NCI-H146 treated with DMSO at 0.1 percent for 48 hours (cell line): Measurements from ENCODE around the gene ATAD1.
"Not testable (repeated sequence)": the region's sequence is repeated elsewhere in the genome, so short reads cannot be mapped to it uniquely, and the experiment has no call there.

Experiments used
- DNase-seq: peaks from one replicate; lab custom pipeline; 2025; ENCODE audit not compliant: unreplicated experiment; lab: John Stamatoyannopoulos, UW

ATAD1 gene

GRCh38 chr10:87759551-87759950 lies 58.5 kb downstream of the ATAD1 start:
- DNase-seq: no peak

DNA sequence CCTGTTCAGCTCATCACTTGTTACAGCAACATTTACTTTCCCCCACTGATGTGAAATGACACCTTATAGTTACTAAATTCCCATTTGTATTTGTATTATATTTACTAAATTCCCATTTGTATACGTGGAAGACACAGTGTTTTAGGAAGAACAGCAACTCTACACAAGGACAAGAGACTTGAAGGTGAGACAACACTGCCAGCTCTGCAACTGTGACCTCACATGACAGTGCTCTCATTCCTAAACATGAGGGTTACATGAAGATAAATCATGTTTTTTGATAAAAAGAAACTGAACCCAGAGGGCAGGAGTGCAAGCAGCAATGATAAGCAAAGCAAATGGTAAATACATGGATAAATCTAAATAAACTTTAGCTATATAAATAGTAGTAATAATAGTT lies 60.3 kb downstream of the ATAD1 start:
- no peak for DNase-seq

DNA sequence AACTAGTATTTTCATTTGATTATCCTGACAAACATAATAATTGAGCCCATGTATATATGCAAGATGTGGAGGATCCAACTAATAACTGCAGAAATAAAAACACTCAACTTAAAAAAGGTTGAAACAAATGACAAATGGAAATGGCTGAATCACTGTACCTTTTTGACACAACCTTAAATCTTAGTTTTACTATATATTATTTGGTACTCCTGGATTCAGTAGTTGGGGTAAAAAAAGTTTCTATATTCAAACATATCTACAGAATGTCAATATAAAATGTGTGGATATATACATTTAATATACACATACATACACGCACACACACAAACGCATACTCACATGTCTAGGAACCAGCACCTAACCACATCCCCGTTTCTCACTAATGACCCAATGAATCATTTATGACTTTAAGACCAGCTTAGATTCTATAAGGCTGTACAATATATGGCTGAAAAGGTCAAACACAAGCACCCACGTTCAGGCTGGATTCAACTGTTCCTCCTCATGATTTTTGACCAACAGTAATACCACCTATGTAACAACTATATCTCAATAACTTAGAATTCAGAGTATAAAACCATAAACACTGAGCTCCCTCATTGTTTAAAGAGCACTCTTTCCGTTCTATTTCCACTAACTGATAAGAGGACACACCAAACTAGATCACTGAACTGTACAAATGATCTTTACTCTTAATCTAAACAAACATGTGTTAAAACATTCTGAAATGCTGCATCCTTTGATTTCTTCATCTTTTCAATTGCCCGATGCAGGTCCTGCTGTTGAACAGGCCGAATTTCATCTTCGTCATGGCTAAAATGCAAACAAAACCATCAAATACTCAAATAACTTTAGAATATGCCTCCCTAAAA lies 63.8 kb downstream of the ATAD1 start:
- DNase-seq: no peak

- no peak for DNase-seq
Observed at GRCh38 chr10:87752566-87752965, 65.5 kb downstream of the ATAD1 start.

DNA sequence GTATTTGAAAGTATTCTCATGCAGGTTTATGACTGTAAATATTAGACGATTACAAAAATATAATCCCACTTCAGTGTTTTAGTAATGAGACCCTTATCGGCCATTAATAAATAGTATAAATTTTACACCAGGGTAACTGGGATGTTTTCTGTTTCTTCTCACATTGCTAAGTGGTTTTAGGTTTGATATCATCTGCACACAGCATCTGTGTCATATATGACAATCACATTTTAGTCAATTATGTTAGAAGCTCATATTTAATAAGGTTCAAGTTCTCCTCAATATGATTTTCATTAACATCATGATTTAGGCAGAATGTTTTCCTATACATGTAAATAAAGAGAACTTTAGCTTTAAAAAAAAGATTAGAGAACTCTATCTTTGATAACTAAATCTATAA lies 66.8 kb downstream of the ATAD1 start:
- no peak for DNase-seq

DNA sequence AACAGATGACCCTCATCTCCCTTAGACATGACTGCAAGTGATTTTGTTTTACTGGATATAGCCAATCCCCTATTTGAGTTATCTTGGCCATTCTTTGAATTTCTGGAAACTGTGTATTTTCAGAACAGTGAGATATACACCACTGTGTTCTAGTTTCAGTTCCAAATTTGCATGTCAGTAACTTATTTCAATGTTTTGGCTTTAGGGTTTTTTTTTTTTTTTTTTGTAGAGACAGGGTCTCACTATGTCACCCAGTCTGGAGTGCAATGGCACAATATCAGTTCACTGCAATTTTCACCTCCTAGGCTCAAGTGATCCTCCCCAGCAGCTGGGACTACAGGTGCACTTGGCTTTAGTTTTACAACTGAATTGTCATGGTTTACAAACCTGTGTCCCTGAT lies 67.2 kb downstream of the ATAD1 start:
- no peak for DNase-seq

- DNase-seq: peak; percentile 18
Observed at GRCh38 chr10:87750001-87750671, 67.9 kb downstream of the ATAD1 start.

GRCh38 chr10:87748244-87748643 lies 69.8 kb downstream of the ATAD1 start:
- DNase-seq: not testable (repeated sequence)

GRCh38 chr10:87746911-87747310 lies 71.1 kb downstream of the ATAD1 start:
- DNase-seq: no peak

GRCh38 chr10:87744606-87745005 lies 73.4 kb downstream of the ATAD1 start:
- no peak for DNase-seq

GRCh38 chr10:87742992-87743610 lies 74.9 kb downstream of the ATAD1 start:
- DNase-seq: not testable (repeated sequence)

DNA sequence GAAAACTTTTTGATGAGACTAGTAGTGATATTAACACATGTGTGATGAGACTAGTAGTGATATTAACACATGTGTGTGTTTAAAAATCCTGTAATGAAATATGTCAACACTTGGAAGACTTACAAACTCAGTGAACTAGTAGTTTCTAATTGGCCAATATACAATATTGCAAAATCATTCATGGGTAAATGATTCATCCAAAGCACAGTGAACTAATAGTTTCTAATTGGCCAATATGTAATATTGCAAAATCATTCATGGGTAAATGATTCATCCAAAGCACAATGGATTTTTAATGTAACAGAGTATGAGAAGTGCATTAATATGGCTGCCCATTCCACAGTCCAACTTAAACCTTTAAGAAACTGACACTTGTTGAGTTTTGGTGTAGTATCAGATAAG lies 77.8 kb downstream of the ATAD1 start:
- no peak for DNase-seq

GRCh38 chr10:87739703-87740102 lies 78.3 kb downstream of the ATAD1 start:
- DNase-seq: no peak

DNA sequence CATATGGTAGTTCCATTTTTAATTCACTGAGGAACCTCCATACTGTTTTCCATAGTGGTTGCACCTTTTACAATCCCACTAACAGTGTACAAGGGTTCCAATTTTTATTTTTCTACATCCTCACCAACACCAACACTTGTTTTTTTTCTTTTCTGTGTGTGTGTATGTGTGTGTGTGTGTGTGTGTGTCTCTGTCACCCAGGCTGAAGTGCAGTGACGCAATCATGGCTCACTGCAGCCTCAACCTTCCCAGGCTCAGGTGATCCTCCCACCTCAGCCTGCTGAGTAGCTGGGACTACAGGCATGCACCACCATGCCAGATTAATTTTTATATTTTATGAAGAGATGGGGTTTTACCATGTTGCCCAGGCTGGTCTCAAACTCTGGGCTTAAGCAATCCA lies 79.8 kb downstream of the ATAD1 start:
- DNase-seq: not testable (repeated sequence)

DNA sequence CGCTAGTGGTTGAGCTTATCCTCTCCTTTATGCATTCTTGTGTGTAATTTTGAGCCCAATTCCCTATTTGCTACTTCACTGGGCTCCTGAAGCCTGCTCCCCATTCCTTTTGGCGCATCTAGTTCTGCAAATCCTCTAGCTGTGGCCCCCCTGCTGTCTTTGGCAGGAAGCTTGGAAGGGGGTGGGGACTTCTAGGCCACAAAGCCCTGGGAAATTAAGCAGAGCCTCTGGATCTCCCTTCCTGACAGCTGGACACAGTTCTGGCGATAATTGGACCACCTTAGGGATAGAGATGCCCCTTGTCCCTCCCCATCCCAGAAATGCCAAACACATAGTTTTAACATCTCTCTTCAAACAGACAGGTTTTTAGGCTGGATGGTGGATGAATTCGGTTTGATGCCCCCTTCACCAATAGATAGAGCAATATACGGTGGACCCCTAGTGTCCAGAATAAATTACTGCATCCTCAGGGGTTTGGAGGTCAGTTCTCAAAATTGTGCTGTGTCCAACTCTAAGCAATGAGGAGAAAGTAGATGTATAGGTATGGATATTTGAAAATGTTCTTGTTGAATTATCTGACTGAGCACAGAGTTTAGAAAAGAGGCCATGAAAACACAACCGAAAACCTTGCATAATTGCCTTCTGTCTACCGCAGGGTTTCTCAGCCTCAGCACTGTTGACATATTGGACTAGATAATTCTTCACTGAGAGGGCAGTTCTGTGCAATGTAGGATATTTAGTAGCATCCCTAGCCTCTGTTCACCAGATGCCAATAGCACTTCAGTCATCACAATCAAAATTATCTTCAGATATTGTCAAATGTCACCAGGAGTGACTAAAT lies 82.8 kb downstream of the ATAD1 start:
- DNase-seq: peak; percentile 49

DNA sequence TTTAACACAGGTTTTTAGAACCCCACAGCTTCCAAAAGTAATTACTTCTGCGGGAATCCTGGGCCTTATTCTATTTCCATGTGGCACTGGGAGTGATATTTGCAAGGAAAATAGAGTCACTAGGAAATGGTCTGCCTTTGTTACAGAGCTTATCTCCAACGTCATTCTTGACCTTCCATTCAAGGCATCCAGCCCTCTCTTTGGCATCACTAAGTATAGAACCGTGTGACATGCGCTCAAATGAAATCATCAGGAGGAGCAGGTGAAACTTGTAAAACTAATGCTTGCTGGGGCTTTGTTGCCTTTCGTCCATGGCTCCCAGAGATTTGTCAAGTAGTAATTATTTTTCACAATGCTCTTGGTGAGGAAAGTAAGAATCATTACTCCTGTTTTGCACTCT lies 84.9 kb downstream of the ATAD1 start:
- no peak for DNase-seq

- no peak for DNase-seq
Observed at GRCh38 chr10:87729940-87730339, 88.1 kb downstream of the ATAD1 start.

GRCh38 chr10:87724789-87725188 lies 93.2 kb downstream of the ATAD1 start:
- no peak for DNase-seq

GRCh38 chr10:87723500-87723899 lies 94.5 kb downstream of the ATAD1 start:
- DNase-seq: no peak

GRCh38 chr10:87722716-87723115 lies 95.3 kb downstream of the ATAD1 start:
- no peak for DNase-seq

- DNase-seq: no peak
Observed at GRCh38 chr10:87721781-87722180, 96.2 kb downstream of the ATAD1 start.
